GM19397 (cell line): ENCODE data around the gene SKIDA1.

Experiments
- ATAC-seq: cut with Tn5 transposase; IDR thresholded peaks from one replicate; pipeline ENCODE4 v1.9.1; 2021; ENCODE audit warnings: mild to moderate bottlenecking, moderate library complexity; ENCODE audit not compliant: unreplicated experiment

Gene SKIDA1

GRCh38 chr10:21529032-21529910 lies 3.8 kb upstream of the SKIDA1 start:
- no peak for ATAC-seq

- ATAC-seq: no peak
These were observed 3.0 kb upstream of the SKIDA1 start for GRCh38 chr10:21528236-21529031.

GRCh38 chr10:21527598-21528235 lies 2.2 kb upstream of the SKIDA1 start:
- ATAC-seq: no peak

- ATAC-seq: no peak
These were observed 1.5 kb upstream of the SKIDA1 start for GRCh38 chr10:21526860-21527597.

GRCh38 chr10:21526188-21526859 lies 842 bp upstream of the SKIDA1 start:
- peak; percentile 44 for ATAC-seq

- no peak for ATAC-seq
These were observed 736 bp downstream of the SKIDA1 start for GRCh38 chr10:21524526-21525366.

GRCh38 chr10:21524131-21524525 lies 1.4 kb downstream of the SKIDA1 start:
- ATAC-seq: no peak

GRCh38 chr10:21523557-21524008 lies 1.9 kb downstream of the SKIDA1 start:
- ATAC-seq: no peak

- no peak for ATAC-seq
These were observed 2.7 kb downstream of the SKIDA1 start for GRCh38 chr10:21522631-21523406.

- ATAC-seq: no peak
These were observed 3.5 kb downstream of the SKIDA1 start for GRCh38 chr10:21521751-21522533.

GRCh38 chr10:21520949-21521348 lies 4.5 kb downstream of the SKIDA1 start:
- no peak for ATAC-seq

- no peak for ATAC-seq
These were observed 5.0 kb downstream of the SKIDA1 start for GRCh38 chr10:21520509-21520908.

GRCh38 chr10:21519941-21520436 lies 5.5 kb downstream of the SKIDA1 start:
- ATAC-seq: no peak

GRCh38 chr10:21519397-21519933 lies 6.0 kb downstream of the SKIDA1 start:
- ATAC-seq: no peak

GRCh38 chr10:21518641-21519396 lies 6.7 kb downstream of the SKIDA1 start:
- no peak for ATAC-seq

- no peak for ATAC-seq
These were observed 7.3 kb downstream of the SKIDA1 start for GRCh38 chr10:21518149-21518640.
